GM19099 (cell line): ENCODE measurements around the gene JPH3.

Experiments
- POLR2A ChIP-seq: IDR thresholded peaks from 3 replicates; pipeline ENCODE4 v1.6.1; 2011; ENCODE audit warnings: low read depth; ENCODE audit not compliant: insufficient read length; ENCODE audit errors: extremely low read depth

The JPH3 gene

GRCh38 chr16:87644186-87644585 is 41.9 kb downstream of the JPH3 start:
- no peak for TF ChIP-seq POLR2A

DNA sequence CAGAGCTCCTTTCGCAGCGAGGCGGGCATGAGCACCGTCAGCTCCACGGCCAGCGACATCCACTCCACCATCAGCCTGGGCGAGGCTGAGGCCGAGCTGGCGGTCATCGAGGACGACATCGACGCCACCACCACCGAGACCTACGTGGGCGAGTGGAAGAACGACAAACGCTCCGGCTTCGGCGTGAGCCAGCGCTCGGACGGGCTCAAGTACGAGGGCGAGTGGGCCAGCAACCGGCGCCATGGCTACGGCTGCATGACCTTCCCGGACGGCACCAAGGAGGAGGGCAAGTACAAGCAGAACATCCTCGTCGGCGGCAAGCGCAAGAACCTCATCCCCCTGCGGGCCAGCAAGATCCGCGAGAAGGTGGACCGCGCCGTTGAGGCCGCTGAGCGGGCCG is 42.3 kb downstream of the JPH3 start:
- TF ChIP-seq POLR2A, result no peak

DNA sequence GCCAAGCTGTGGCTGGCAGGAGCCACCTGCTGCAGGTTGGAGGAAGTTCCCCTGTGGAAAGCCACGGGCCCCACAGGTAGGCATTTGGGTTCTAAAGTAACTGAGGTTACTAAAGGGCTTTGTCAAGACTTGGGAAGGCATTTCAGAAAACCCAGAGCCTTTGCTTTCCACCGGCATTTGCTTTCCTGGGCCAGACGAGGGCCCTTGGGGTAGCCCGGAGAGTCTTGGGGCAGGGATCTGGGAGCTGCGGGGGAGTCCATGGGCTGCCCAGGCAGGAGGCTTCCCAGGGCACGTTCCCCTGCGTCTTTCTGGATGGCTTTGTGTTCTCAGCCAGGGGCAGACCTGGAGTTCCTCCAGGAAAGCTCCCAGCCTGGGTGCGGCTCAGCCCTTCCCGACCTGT is 43.5 kb downstream of the JPH3 start:
- no peak for TF ChIP-seq POLR2A

DNA sequence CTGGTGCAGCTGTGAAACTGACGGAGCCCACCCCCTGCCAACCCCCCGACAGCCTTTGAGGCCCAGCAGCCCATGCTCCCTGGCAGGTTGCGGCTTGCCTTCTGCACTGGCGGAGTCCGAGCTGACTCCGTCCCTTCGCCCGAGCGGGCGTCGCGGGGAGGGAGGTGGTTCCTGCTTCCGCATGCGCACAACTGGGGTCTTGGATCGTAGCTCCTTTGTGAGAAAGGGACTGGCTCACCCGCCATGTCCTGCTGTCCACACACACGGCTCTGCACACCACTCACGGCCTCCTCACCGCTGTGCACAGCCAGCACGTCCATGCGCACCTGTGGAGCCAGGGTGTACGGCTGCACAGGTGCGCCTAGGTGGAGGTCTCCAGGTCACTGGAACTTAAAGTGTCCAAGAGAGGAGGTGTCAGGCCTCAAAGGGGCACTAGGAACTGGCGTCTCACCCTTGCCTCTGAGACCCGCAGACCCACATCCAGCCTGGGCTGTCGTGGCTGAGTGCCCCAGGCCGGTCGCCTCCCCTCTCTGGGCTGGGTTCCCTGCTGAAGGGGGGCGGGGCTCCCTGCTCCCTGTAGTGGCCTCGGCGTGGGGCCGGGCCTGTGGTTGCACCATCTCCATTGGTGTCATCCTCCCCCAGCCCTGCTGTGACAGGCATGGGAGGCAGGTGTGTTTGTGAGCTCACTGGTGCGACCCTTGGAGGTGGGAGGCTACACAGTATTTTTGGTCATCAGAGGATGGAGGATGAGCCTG is 45.3 kb downstream of the JPH3 start:
- TF ChIP-seq POLR2A, result no peak

DNA sequence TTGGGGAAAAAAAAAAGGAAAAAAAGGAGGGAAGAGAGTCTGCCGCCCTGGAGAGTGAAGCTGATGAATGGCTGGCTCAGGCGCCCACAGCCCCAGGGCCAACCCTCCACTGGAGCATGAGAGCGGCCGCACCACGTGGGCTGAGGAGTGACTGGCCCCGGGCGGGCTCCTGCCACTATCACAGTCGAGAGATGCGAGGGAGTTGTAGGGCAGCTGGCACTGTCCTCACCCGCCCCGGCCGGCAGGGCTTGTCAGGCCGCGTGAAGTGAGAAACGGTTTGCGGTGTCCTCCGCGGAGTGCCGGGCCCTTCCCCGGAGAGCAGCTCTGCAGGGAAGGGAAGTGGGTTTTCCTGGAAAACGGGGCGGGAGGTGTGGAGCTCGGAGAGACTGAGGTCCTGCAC is 45.9 kb downstream of the JPH3 start:
- no peak for TF ChIP-seq POLR2A

GRCh38 chr16:87648698-87649487 is 46.6 kb downstream of the JPH3 start:
- no peak for TF ChIP-seq POLR2A

DNA sequence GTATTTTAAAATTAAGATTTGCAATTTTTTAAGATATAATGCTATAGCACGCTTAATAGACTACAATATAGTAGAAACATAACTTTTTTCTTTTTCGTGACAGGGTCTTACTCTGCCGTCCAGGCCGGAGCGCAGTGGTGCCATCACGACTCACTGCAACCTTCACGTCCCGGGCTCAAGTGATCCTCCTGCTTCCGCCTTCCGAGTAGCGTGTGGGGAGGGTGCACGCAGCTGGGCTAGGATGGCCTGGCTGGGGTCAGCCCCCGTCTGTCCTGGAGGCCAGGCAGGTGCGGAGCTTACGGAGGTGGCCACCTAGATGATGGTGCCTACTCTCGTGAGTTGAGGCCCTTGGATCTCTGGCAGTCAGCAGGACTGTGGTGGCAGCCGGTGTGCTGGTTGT is 50.1 kb downstream of the JPH3 start:
- TF ChIP-seq POLR2A, result no peak

GRCh38 chr16:87652799-87653198 is 50.5 kb downstream of the JPH3 start:
- no peak for TF ChIP-seq POLR2A

DNA sequence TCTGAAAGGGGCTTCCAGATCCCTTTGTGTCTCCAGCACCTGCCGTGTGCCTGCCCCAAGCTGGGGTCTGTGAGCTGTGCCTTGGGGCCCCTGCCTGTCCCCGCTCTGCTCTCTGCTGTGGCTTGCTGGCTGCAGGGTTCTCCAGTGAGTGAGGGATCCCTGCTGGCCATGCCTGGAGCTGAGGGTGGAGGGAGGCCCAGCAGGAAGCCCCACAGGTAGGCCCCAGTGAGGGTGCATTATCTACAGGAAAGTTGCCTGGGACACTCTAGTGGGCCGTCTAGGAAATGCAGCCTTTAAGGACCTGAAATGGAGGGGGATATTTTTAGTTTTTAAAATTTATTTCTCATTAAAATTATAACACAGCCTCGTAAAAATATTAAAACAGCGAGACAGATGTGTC is 50.9 kb downstream of the JPH3 start:
- TF ChIP-seq POLR2A, result no peak

DNA sequence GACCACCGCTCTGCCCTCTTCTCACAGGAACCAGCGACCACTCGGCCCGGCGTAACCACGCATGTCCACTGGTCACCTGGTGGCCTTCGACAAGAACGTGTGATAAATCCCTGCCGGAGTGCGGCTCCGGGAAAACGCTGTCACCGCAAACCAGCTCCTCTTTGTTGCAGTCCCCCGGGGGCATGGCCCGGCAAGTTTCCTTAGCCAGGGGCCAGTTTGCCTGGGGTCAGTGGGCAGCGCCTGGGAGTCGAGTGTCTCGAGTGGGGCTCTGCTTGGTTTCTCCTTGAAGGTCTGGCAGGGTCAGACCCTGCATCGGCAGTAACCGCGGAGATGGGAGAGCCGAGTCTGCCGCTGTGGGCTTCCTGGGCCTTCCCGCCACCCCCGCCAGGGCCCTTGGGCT is 52.5 kb downstream of the JPH3 start:
- no peak for TF ChIP-seq POLR2A

DNA sequence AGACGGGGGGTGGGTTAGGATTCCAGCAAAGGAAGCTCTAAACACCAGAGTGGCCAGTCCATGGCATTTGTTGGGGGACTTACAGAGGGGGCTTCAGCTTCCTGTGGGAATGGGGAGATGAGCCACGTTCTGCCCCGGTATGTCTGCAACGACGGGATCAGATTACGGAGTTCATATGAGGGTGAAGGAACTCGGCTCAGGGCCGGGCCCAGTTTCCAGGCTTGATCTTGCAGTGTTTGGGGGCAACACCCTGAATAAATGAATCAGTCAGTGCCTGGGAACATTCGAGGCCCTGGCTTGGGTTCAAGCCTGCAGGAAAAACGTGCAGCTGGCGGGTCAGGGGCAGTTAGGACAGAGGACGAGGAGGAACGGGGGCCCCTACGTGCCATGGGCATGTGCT is 54.0 kb downstream of the JPH3 start:
- TF ChIP-seq POLR2A, result no peak

GRCh38 chr16:87657621-87658192 is 55.4 kb downstream of the JPH3 start:
- no peak for TF ChIP-seq POLR2A

GRCh38 chr16:87658564-87659225 is 56.4 kb downstream of the JPH3 start:
- no peak for TF ChIP-seq POLR2A

DNA sequence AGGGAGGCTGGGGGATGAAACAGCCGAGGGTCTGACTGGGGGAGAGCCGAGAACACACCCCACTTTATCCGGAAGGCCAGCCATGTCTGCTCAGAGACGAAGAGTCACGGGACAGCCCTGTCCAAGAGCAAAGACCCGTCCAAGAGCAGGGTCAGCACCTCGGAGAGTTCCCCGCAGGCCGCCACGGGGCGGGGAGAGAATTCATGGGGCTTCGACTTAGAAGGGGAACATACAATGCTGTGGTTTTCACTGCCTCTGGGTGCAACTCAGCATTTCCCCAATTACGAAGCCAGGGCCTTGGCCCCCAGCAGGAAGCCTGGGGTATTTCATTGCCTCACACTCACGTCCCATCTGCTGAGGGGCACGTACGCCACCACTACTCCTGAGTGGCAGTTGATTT is 59.3 kb downstream of the JPH3 start:
- no peak for TF ChIP-seq POLR2A
